Keratinocyte (primary cell): ENCODE data around the gene C11orf24.

Source experiments
- EZH2 ChIP-seq: IDR thresholded peaks from one replicate; pipeline ENCODE4 v1.6.1; 2012; ENCODE audit warnings: inconsistent platforms, mild to moderate bottlenecking, low read length, moderate library complexity
- TF ChIP-seq, protein P1 (sequence below), 3 experiments: IDR thresholded peaks in 1 of 3; conservative IDR thresholded peaks in 1 of 3; optimal IDR thresholded peaks in 1 of 3; 2 replicates in 2 of 3; 3 replicates in 1 of 3; pipeline versions ENCODE3 to v1.5.1; 2011; ENCODE audit warnings: low read length in 3 of 3, mild to moderate bottlenecking in 3 of 3, moderate library complexity in 2 of 3, control low read depth in 1 of 3, inconsistent platforms in 1 of 3; ENCODE audit not compliant: insufficient read depth in 2 of 3; ENCODE audit errors: extremely low read depth in 1 of 3

DNA sequence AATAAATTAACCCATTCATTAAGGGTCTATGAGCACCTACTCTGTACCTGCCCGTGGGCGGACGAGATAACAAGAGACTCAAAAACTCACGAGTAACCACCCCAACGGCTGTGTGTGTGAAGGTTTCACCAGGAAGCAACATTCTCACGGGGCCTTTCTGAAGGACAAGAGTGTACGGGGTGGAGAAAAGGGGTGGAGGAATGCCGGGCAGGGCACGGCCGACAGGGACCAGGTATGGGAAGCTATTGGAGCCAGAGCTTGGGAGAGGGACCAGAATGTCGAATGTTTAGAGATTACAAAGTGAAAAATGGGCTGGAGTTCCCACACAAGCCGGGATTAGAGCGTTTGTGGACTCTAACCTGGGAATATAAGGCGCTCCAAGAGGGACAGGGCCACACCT lies 60.2 kb downstream of the C11orf24 start:
- TF ChIP-seq, protein P1, sequence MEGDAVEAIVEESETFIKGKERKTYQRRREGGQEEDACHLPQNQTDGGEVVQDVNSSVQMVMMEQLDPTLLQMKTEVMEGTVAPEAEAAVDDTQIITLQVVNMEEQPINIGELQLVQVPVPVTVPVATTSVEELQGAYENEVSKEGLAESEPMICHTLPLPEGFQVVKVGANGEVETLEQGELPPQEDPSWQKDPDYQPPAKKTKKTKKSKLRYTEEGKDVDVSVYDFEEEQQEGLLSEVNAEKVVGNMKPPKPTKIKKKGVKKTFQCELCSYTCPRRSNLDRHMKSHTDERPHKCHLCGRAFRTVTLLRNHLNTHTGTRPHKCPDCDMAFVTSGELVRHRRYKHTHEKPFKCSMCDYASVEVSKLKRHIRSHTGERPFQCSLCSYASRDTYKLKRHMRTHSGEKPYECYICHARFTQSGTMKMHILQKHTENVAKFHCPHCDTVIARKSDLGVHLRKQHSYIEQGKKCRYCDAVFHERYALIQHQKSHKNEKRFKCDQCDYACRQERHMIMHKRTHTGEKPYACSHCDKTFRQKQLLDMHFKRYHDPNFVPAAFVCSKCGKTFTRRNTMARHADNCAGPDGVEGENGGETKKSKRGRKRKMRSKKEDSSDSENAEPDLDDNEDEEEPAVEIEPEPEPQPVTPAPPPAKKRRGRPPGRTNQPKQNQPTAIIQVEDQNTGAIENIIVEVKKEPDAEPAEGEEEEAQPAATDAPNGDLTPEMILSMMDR (optimal IDR thresholded peaks at IDR 0.05 in 1 of 3, IDR thresholded peaks at IDR 0.05 in 1 of 3, conservative IDR thresholded peaks at IDR 0.05 in 1 of 3; ENCODE audit: extremely low read depth in 1 of 3, insufficient read depth in 2 of 3, low read length in 3 of 3): no peak
- no peak for TF ChIP-seq EZH2
